Retina (tissue), 1 donor: ENCODE results near the gene PNO1.

ENCODE experiments used
- DNase-seq: peaks from one replicate; pipeline ENCODE4 v3.0.0-alpha.2; 2016

PNO1 gene

DNA sequence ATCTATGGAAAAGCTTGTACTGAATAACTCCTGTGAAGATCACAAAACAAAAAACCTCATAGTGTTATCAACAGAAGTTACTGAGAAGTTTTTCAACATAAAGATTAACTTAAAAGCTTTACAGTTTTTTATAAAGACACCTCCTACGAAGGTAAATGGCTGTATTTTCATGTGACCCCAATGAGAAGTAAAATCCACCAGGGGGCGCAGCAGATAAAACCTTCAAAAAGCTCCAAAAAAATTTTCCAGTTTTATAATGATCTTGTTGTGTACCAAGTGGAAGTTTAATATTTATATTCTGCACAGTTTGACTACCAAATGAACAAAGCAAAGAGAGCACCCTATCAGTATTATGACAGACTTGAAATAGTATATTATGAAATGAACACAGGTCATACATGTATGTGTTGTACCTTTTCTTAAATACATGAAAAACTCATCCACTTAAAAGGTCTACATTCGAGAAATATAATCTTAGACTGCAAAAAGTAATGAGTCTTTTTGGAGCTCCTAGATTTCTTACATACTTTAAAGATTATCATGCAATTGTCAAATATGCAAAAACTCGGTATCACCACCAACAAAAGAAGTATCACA is 38.5 kb downstream of the PNO1 start:
- DNase-seq: peak; percentile 16

DNA sequence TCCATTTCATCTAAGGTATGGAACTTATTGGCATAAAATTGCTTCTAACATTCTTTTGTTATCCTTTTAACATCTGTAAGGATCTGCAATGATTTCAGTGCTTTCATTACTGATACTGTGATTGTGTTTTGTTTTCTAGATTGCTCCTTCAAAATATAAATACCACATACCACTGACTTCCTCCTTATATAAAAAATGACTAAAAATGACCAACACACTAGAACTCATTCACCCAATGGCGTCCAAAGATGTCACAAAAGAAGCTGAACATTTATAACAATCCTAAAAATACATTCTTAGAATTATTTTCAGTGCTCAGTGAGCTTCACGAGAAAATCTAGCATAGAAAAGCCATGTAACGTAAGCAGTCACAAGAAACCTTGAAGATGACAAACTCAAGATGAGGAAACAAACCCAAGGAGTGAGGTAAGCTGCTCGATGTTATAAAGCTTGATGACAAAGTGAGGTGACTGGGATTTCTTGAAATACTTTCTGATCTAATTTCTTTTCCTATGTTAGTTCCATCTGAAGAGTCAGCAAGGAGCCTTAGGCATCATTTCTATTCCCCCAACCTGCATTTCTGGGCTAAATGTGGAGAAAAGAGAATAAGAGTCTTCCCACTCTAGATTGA is 42.6 kb downstream of the PNO1 start:
- DNase-seq: no peak

DNA sequence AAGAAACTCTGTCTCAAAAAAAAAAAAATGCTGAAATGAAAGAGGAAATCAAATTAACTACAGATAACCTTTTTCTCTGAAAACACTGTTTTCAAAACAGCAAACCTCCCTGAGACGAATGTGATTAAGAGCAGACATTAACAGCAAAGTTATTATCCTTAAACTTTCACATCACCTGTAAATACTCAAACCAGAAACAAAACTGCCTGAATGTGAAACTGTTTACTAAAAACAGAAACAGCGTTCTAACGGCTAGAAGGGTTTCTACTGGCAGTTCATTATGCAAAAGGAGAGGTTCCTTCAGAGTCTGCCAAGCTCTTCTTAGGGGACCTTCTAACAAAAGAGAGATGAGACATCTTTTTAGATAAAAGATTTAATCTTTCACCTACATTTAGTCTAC is 45.9 kb downstream of the PNO1 start:
- DNase-seq: no peak

DNA sequence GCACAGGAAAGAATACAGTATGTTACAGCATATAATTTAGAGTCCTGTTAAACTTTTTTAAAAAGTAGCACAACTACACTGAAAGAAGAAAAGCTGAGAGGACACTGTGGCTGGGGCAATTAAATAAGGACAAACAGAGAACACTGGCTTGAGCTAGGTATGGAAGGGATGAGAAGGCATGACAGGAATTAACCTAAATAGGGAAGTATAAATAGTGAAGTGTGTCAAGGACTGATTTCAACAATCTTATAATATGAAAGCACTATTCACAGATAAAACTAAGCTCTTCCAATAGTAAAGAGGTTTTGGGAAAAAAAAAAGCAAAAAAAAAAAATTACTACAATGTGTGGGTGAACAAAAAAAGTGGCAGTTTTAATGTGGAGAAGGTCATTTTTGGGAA is 49.1 kb downstream of the PNO1 start:
- no peak for DNase-seq

DNA sequence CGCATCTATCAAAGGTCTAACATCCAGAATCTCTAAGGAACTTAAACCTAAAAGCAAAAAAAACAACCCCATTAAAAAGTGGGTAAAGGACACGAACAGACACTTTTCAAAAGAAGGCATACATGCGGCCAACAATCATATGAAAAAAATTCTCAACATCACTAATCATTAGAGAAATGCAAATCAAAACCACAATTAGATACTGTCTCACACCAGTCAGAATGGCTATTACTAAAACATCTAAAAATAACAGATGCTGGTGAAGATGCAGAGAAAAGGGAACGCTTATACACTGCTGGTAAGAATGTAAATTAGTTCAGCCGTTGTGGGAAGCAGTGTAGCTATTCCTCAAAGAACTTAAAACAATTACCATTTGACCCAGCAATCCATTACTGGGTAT is 56.7 kb downstream of the PNO1 start:
- DNase-seq: no peak

DNA sequence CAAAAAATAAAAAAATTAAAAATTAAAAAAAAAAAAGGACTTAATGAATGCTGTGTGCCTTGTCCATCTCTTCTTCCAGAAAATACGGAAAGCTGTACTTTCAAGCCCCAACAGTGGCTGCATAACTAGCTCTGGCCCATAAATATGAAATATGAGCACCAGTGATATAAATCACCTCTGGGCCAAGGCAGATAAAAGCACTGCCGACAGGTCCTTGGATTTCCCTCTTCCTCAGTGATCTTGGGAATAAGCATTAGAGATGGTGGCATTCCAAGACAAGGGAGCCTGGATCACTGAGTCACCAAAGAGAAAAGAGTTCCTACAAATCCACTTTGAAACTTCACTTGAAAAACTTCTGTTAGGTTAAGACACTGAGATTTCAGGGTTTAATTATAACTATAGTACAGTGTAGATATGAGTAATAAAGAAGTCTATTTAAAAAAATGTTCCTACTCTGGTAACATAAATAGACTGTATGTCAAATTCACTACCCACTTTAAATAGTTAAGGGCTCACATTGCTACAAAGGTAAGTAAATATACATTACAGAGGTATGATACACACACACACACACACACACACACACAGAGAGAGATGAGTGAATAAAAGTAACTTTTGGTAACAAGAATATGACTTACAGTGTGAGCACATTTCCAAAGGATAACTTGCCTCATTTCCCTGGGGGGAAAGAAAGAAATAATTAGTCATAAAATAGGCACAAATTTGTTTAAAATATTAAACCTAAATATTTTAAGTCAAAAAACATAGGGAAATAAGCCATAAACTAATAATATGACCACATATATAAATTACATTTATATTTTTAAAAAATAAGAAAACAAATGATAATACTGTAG is 59.0 kb downstream of the PNO1 start:
- DNase-seq: no peak

DNA sequence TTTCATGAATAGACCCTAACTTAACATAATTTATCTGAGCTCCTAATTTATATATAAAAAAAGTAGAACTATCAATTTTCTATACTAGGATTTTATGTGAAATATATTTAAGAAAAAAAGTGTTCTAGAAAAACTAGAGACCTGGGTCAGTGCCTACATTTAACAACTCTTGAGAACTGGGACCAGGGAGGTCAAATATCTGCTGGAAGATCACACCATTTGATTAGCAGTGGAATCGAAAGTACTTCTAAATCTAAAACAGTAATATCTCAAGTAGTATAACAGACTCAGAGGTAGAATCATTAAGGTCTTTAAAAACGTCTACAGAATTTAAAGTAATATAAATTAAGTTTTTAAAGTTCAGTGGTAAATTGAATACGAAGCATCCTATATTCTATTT is 60.0 kb downstream of the PNO1 start:
- no peak for DNase-seq

GRCh38 chr2:68218343-68218901 is 60.7 kb downstream of the PNO1 start:
- DNase-seq: no peak

GRCh38 chr2:68222287-68222686 is 64.6 kb downstream of the PNO1 start:
- DNase-seq: no peak

DNA sequence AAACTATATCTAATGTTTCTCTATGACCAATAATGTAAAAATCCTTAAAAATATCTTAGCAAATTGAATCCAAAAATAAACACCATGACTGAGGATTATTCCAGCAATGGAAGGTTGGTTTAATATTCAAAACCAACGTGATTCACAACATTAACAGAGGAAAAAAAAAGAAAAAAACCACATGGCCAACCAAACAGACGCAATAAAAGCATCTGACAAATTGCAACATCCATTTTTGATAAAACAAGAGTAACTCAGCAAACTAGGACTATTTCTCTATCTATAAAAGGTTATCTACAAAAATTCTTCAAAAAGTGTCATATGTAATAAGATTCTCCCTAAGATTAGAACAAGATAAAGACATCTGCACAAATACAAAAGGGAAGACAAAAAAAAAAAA is 65.7 kb downstream of the PNO1 start:
- no peak for DNase-seq

- no peak for DNase-seq
Observed at GRCh38 chr2:68225119-68225632, 67.5 kb downstream of the PNO1 start.
